C4-2B (cell line): ENCODE data around the gene SERPIND1.

ENCODE experiments used
- CTCF ChIP-seq: fragments of 450-650 bp; conservative IDR thresholded peaks from 2 replicates; pipeline ENCODE4 v1.5.1; 2017; ENCODE audit warnings: mild to moderate bottlenecking
- ZFX ChIP-seq: fragments of 450-650 bp; IDR thresholded peaks from 2 replicates; pipeline ENCODE4 v1.6.1; 2017

- TF ChIP-seq CTCF (no peak), ZFX (no peak)
Measured at GRCh38 chr22:20782083-20782482, 8.2 kb downstream of the SERPIND1 start.
